Activated effector memory CD4-positive, alpha-beta T cell treated with Interleukin-2 at 50 U/mL for 16 hours (primary cell): ENCODE results near the gene CD276.
"Not testable (repeated sequence)": the region's sequence is repeated elsewhere in the genome, so short reads cannot be mapped to it uniquely, and the experiment has no call there.

Experiments used
- DNase-seq: peaks from one replicate; pipeline ENCODE4 v3.0.0-alpha.2; 2020

CD276 gene

DNA sequence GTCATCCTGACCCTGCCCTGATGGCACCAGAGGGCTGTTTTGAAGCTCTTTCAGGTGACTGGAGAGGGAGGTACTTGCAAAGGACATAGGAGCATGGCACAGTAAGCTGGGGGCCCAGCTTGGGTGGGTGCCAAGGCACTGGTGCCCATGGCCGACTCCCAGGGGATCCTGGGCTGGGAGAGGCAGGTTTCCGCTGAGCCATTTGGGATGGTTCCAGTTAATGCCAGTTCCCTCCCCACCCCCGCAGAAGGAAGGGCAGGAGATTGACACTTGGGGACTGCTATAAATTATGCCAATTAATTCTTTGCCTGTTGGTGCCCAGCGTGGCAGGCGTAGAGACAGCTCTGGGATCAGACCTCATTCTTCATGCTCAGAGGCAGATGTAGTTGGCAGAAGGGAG, 26.1 kb downstream of the CD276 start:
- no peak for DNase-seq

GRCh38 chr15:73711526-73711925, 27.3 kb downstream of the CD276 start:
- DNase-seq, result no peak

DNA sequence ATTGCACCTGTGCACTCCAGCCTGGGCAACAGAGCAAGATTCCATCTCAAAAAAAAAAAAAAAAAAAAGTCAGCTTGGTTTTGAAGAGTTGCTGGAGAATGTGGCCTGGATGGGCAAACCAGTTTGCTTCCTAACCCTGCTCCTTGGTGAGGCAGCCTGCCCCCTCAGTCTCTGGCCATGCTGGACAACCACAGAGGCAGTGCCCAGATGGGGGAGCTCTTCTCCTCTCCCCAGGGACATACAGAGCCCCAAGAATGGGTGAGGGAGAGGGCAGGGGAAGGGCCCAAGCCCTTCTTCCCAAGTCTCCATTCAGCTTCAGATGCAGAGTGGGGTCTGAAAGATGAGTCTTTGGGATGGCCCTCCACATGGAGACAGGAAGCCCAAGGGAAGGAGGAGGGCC, 27.9 kb downstream of the CD276 start:
- DNase-seq, result no peak

- DNase-seq, result no peak
Measured at GRCh38 chr15:73714695-73715301, 30.6 kb downstream of the CD276 start.

GRCh38 chr15:73715417-73715816, 31.2 kb downstream of the CD276 start:
- no peak for DNase-seq

DNA sequence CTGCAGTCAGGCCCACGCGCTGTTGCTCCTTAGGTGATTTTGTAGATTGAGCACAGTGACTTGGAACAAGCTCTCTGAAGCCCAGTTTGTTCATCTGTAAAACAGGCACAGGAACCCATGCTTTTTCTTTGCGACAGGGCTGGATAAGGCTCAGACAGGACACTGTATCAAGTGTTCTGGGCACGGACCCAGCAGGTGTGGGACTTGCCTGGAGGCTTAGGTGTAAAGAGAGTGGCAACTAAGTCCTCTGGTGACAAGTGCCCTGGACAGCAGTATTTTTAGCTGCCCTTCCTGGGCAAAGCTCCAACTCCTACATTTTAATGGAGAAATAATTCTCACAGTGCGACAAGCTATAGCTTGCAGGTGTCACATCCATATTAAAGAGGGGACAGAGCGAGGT, 32.2 kb downstream of the CD276 start:
- no peak for DNase-seq

DNA sequence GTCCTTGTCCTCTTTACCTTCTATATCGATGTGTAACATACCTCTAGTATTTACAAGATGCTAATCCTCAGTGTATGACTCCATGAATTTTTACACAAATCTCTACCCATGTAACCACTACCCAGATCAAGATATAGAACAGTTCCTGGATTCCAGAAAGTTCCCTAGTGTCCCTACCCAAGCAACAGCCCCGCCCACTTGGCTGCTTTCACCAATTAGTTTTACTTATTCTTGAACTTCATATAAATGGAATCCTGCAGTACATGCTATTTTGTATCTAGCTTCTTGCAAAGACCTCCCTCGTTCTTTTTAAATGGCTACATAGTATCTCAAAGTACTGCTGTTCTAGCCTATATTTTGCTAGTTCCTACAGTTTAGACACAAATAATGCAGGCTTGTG, 33.0 kb downstream of the CD276 start:
- no peak for DNase-seq

GRCh38 chr15:73717802-73718201, 33.6 kb downstream of the CD276 start:
- DNase-seq, result no peak

- DNase-seq, result no peak
Measured at GRCh38 chr15:73718694-73719093, 34.5 kb downstream of the CD276 start.

GRCh38 chr15:73722425-73722824, 38.2 kb downstream of the CD276 start:
- DNase-seq, result no peak

DNA sequence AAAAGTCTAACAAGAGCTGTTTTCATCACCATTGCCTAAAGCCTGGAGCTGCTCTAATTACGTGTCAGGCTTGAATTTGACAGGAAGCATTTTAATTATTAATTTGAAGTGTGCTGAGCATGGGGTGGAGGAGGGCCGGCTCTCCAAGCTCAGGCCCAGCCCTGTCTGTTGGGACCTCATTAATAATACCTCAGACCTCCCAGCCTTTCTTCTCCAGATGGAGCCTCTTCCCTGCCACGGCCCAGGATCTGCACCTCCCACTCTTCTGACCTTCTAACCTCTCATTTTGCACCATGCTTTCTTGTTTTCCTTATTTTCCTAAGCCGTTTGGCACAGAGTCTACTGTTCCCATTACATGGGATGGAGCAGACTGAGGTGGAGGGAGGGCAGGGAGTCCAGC, 39.0 kb downstream of the CD276 start:
- DNase-seq, result no peak

- no peak for DNase-seq
Measured at GRCh38 chr15:73724212-73724611, 40.0 kb downstream of the CD276 start.

DNA sequence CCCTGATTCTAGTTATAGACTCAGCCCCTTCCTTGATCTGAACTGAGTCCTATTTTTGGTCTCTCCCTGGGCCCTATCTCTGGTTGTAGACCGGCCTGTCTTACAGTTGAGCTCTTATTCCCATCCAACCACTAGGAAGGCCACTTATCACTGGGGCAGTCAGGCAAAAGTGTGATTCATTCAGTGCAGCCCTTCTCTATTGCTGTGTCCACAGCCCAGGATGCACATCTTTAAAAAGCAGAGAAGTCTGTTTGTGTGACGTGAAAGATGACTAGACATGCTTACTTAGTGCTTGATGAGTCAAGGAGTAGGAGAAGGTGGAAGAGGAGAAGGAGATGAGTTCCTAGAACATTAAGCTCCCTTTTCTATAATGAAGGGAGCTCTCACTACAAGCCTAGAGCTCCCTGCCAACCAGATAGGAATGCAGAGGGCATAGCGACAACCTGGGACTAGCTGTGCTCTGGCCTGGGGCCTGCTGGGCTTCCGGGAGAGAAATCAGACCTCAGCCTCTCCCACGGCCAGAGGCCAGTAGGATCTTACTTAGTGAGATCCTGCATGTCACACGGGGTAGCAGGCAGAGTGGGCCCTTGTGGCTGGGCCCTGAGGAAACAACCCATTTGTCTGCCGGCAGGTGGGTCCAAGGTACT, 43.3 kb downstream of the CD276 start:
- no peak for DNase-seq

DNA sequence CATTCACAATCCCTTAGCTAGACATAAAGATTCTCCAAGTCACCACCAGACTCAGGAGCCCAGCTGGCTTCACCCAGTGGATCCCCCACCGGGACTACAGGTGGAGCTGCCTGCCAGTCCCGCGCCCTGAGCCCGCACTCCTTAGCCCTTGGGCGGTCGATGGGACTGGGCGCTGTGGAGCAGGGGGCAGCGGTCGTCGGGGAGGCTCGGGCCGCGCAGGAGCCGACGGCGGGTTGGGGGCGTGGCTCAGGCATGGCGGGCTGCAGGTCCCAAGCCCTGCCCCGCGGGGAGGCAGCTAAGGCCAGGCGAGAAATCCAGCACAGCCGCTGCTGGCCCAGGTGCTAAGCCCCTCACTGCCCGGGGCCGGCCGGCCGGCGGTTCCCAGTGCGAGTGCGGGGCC, 47.9 kb downstream of the CD276 start:
- DNase-seq, result not testable (repeated sequence)

- no peak for DNase-seq
Measured at GRCh38 chr15:73732930-73733329, 48.7 kb downstream of the CD276 start.

GRCh38 chr15:73737535-73737934, 53.4 kb downstream of the CD276 start:
- no peak for DNase-seq

DNA sequence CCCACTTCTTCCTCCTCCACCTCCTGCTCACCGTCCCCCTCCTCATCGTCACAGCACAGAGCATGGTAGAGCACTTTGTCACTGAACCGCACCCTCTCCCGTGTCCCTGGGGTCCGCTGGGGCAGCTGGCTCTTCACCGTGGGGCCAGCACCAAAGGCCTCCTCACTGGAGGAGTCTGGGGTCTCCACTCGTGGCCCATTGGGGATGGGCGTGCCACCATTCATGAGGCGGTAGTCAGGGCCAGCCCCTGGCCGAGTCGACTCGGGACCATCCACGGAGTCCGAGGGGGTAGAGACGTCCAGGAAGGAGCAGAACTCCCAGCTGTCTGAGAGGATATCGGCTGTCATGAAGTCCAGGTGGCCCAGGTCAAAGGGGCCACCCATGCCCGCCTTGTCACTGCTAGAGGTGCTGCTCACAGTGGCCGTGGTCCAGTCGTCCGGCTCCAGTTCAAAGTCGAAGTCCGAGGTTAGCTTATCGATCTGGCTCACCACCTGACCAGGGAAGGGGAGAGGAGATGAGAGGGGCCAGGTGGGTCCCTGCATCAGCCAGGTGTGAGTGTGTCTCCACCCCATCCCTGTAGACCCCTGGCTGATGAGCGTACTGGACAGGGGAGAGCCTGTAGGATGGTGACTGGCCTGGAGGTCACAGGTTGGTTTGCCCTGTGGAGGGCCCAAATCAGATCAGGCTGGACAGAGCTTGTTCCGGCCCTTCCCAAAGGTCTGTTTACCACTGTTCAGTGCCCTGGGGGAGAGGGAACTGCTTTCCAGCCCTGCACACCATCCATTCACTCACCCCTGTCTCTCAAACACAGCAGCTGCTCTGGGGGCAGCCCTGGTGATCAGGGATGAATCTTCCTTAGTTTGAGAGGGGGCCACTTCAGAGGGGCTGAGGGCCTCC, 56.2 kb downstream of the CD276 start:
- DNase-seq, result no peak

GRCh38 chr15:73741321-73741836, 57.2 kb downstream of the CD276 start:
- DNase-seq, result no peak

DNA sequence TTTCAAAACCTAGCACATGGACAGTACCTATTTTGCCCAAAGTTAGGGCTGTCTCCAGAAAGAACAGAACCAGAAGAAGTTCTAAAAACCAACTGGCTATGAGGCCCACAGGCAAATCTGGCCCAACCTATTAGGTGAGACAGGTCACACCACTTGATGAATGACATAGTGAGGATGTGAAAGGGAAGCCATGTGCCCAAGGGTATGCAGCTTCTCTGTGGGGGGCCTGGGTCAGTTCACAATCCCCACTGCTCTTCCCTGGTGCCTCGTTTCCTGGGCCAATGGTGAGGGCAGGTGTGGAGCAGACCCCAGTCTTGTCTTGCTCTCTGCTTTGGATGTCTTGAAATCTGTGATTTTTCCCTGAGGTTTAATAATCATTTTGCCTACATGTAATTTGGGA, 60.1 kb downstream of the CD276 start:
- no peak for DNase-seq

- DNase-seq, result no peak
Measured at GRCh38 chr15:73745073-73745472, 60.9 kb downstream of the CD276 start.

DNA sequence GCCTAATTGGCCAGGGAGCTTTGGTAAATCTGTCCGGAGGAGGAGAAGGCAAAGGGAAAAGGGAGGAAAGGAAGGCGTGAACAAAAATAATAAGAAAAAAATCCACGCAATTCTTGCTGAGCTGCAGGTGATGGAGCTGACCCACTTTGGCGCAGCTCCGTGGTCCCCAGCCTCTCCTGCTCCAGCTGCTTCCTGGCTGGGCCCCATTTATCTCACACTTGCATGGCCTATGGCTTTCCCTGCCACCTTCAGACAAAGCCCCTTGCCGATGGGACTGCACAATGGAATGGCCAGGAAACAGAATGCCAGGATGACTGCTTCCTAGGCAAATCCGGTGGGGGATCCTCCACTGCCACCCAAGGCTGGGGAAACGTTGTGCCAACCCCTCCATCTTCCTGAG, 62.1 kb downstream of the CD276 start:
- DNase-seq, result no peak

DNA sequence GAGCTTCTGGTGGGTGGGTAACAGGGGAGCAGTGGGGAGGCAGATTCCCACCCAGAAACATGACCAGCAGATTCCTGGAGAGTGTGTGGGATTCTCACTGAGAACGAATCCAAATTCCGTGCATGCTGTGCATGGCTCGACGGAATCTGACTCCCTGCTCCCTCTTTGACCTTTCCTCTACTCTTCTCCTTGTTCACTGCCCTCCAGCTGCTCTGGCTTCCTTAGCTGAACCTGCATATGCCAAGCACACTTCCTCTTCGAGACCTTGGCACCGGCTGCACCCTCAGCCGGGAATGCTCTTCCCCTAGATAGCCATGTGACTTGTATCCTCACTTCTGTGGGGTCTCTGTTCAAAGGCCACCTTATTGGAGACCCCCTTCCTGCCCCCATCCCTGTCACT, 62.7 kb downstream of the CD276 start:
- DNase-seq, result no peak

GRCh38 chr15:73747847-73748590, 63.8 kb downstream of the CD276 start:
- DNase-seq, result no peak
